ENCODE measurements around the gene FGD4.

GRCh38 chr12:32566663-32567295 lies 167.4 kb downstream of the FGD4 start:
- no peak for TF ChIP-seq CTCF (IDR thresholded peaks at IDR 0.05)
- no peak for TF ChIP-seq POLR2A (IDR thresholded peaks at IDR 0.05)

All from body of pancreas (tissue), 4 donors.